Right renal pelvis (tissue), 4 donors: ENCODE data around the gene CCDC27. TPM values are rescaled to one million over a fixed set of nuclear protein-coding genes. Genes with fewer than 3 reads are reported as not detected.

Experiments used
- DNase-seq, 4 donors: peaks; one replicate each; pipeline ENCODE4 v3.0.0-alpha.2; 2013; ENCODE audit warnings: low read depth in 4 of 4, low spot score in 3 of 4, missing footprints in 1 of 4
- polyA plus RNA-seq, 4 donors: library from polyadenylated mRNA; unstranded; fragments of 120-200 nt; gene quantifications; one replicate each; pipeline ENCODE4 v1.2.1, GENCODE V29; 2013; ENCODE audit not compliant: insufficient read length in 4 of 4

Gene CCDC27
- polyA plus RNA-seq, 4 donors = 0.20 to 0.22 (median 0.21) TPM

DNA sequence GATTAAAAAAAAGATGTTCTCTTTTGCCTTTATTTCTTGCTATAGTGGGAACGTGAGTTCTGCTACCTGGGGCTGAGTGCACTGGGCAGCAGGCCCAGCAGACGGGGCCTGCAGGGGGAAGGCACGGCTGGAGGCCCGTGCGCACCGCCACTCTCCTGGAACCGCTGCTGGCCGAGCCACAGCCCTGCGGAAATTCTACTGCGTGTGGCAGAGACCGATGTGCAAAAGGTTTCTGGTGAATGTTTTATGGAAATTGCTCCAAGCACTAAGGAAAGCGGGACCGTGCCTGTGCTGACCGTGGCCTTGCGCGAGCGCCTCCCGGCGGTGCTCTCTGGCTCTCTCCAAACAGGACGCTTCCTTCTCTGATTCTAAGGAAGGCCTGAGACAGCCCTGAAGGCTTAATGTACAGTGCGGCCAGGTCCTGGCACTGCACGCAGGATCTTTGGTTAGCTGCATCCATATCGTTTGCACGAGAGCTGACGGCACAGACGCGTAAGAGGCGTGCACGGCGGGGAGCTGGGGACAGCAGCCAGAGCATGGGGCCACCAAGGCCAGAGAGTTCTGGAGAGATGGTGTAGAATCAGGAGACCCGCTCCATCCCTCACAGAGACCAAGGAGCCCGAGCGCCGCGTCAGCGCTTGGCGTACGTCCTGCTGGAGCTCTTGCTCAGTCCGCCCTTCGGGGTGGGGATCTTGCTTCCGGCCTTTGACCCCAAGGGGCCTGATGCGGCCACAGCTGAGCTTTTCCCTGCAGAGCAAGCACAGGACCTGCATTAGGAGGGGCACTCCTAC, 62.7 kb downstream of the CCDC27 start:
- DNase-seq = no peak

DNA sequence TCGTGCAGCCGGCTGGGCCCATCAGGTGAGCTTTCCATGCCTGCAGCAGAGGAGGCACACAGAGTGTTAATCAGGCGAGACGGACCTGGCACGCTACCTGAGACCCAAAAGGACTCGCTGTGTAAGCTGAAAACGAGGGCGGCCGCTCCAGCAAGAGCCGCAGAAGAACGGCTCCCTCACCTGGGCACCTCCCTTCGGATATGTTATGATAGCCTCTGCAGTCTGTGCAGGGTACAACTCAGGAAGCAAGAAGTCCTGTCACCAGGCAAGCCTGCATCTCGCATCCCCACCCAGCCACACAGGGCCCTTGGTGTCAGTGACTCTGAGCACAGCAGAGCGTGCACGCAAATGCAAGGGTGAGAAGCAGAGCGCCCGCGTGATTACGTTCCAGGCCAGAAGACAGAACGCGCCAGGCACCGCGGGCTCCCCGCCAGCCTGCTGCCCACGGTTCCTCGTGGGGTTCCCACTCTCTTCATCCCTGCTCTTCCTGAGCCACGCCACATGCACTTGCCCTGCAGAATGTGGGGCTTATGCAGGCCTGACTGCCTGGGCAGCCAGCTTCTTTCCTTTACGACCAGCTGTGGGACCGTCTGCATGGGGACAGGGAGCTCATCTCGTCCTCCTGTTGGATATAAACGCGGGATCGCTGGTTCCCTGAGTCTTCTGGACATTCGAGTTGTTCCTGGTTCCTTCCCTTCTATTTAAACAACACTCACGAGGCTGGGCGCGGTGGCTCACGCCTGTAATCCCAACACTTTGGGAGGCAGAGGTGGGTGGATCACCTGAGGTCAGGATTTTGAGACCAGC, 64.3 kb downstream of the CCDC27 start:
- no peak for DNase-seq

GRCh38 chr1:3817138-3817740, 65.0 kb downstream of the CCDC27 start:
- DNase-seq = no peak

- no peak for DNase-seq
Measured at GRCh38 chr1:3817821-3818597, 65.8 kb downstream of the CCDC27 start.

DNA sequence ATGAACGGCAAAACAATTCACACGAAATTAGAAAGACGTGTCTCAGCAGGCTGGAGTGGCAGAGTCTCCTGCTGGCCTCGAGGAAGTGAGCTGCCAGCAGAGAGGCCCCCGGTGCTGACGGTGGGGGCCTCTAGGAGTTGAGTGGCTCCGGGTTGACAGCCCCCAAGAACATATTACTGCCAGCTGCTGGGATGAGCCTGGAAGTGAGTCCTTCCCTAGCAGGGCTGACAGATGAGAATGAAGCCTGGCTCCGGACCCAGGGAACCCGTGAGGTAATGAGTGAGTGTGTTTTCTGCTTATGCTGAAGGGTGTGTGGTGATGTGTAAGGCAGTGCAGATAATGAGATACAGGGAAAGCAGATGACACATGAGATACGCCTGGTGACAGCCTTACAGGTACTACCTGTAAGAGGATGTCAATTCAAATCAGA, 67.5 kb downstream of the CCDC27 start:
- DNase-seq = no peak

DNA sequence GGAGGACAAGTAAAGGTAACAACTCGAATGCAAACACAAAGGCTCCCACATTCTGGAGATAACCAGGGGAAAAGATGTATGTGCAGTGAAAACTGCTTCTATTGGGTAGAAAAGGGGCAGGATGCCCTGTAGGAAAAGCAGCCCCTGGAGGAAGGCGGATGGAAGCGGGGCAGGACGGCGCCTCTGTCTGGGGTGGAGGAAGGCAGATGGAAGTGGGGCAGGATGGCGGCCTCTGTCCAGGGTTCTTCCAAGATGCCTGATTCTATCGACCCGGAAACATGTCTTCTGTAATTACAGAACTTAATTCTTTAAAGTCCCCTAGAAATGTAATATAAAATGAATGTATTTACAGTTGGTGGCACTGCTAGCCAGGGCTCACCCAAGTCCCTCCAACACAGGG, 68.1 kb downstream of the CCDC27 start:
- DNase-seq = no peak

DNA sequence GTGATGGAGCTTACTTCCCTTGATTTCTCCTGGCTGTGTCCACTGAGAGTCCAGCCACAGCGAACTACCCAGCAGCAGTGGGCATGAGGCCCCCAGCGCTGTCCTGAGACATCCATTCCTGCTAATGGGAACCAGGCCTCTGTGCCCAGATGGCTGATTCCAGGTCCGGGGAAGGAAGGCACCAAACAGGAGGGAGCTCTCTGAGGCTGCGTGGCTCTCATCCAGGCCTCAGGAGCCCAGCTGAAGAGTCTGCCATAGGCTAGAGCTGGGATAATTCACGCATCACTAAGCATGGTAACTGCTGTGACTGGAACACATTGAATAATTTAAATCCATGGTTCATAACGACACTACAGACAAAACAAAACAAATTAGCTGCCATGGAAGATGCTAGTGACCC, 68.8 kb downstream of the CCDC27 start:
- no peak for DNase-seq

Other genes with a start within 250 kb of the CCDC27 start
- gene MEGF6, start 140.9 kb upstream of the CCDC27 start, polyA plus RNA-seq = 10 to 100 TPM in 2 of 4 donors, 1 to 10 TPM in 2; 9.0 to 15.6 (median 10.5) TPM
- 10 to 100 TPM; 42.5 to 50.0 (median 46.1) TPM for gene TPRG1L, start 127.4 kb upstream of the CCDC27 start, polyA plus RNA-seq
- 10 to 100 TPM; 17.4 to 21.1 (median 19.7) TPM for gene WRAP73, start 102.3 kb upstream of the CCDC27 start, polyA plus RNA-seq
- under 1 TPM; 0.55 to 0.70 (median 0.62) TPM for gene TP73, start 99.9 kb upstream of the CCDC27 start, polyA plus RNA-seq
- gene SMIM1, start 20.3 kb downstream of the CCDC27 start, polyA plus RNA-seq = 10 to 100 TPM; 11.4 to 18.4 (median 14.5) TPM
- 10 to 100 TPM; 66.6 to 75.8 (median 69.8) TPM for gene LRRC47, start 44.0 kb downstream of the CCDC27 start, polyA plus RNA-seq
- 10 to 100 TPM; 30.0 to 36.2 (median 33.9) TPM for gene CEP104, start 104.8 kb downstream of the CCDC27 start, polyA plus RNA-seq
- gene DFFB, start 105.0 kb downstream of the CCDC27 start, polyA plus RNA-seq = 1 to 10 TPM; 5.7 to 8.6 (median 6.9) TPM
- gene C1orf174, start 147.8 kb downstream of the CCDC27 start, polyA plus RNA-seq = 10 to 100 TPM; 25.1 to 31.2 (median 29.3) TPM